Vagina (tissue), 2 donors: ENCODE results near the gene GLS2. TPM values are rescaled to one million over a fixed set of nuclear protein-coding genes. Genes with fewer than 3 reads are reported as not detected.
A peak's percentile ranks its signal among the peaks of the same experiment; 100 is the strongest.
"Not testable (repeated sequence)": the region's sequence is repeated elsewhere in the genome, so short reads cannot be mapped to it uniquely, and the experiment has no call there.

Experiments used
- DNase-seq, 2 donors: peaks; one replicate each; pipeline ENCODE4 v3.0.0-alpha.2; 2017; ENCODE audit errors: extremely low spot score in 2 of 2
- H3K27ac ChIP-seq: fragments of 200-600 bp; sonication (generic); one replicate; pipeline ENCODE4 v1.5.1; 2019
- H3K27me3 ChIP-seq: fragments of 200-600 bp; sonication (generic); one replicate; pipeline ENCODE4 v1.5.1; 2019
- H3K36me3 ChIP-seq, 2 donors: fragments of 200-600 bp; sonication (generic); one replicate each; pipeline ENCODE4 v1.5.1; 2017 to 2019
- H3K4me1 ChIP-seq: fragments of 200-600 bp; sonication (generic); one replicate; pipeline ENCODE4 v1.5.1; 2019
- H3K4me3 ChIP-seq, 2 donors: fragments of 200-600 bp; sonication (generic); 1 replicate in 1 of 2; 2 replicates in 1 of 2; pipeline ENCODE4 v1.5.1; 2016 to 2019
- H3K9me3 ChIP-seq: fragments of 200-600 bp; sonication (generic); one replicate; pipeline ENCODE4 v1.5.1; 2019
- CTCF ChIP-seq, 3 experiments: fragments of 450-650 bp in 2 of 3; fragments of 200-600 bp in 1 of 3; sonication (generic) in 1 of 3; IDR thresholded peaks; one replicate each; pipeline ENCODE4 v1.5.1; 2017 to 2019; ENCODE audit warnings: antibody characterized with exemption in 3 of 3, mild to moderate bottlenecking in 2 of 3, moderate library complexity in 2 of 3
- POLR2A ChIP-seq, 2 donors: fragments of 450-650 bp; IDR thresholded peaks; one replicate each; pipeline ENCODE4 v1.6.1; 2017; ENCODE audit warnings: antibody characterized with exemption in 2 of 2, mild to moderate bottlenecking in 2 of 2, moderate library complexity in 2 of 2
- POLR2AphosphoS5 ChIP-seq, 2 donors: sonication (generic); formaldehyde crosslinking; IDR thresholded peaks; one replicate each; pipeline ENCODE4 v1.9.0; 2017; ENCODE audit warnings: antibody characterized with exemption in 2 of 2, mild to moderate bottlenecking in 2 of 2, low read depth in 1 of 2; ENCODE audit not compliant: insufficient read depth in 1 of 2
- intact Hi-C: fragments of 100-400 bp; cut with DNase I; formaldehyde crosslinking; loops from one replicate; pipeline ENCODE4 v1.15.1; 2023
- total RNA-seq: library from RNA; depleted of rRNA; stranded (reverse); fragments of >200 nt; gene quantifications from one replicate; pipeline ENCODE4 v1.2.3, GENCODE V29; 2016

The GLS2 gene
- total RNA-seq, 1 donor from 2014 or later = 5.2 TPM

- H3K9me3 ChIP-seq = no peaks in the 10 kb centered on the region
- TF ChIP-seq POLR2AphosphoS5 (IDR thresholded peaks at IDR 0.05; ENCODE audit: insufficient read depth in 1 of 2, low read depth in 1 of 2) (no peak), POLR2A (IDR thresholded peaks at IDR 0.05) (no peak), CTCF (IDR thresholded peaks at IDR 0.05) (no peak)
- DNase-seq = no peak
- no peaks in the 10 kb centered on the region for H3K27me3 ChIP-seq
- H3K27ac ChIP-seq = no peak overlapping the region
- H3K4me3 ChIP-seq = no peak overlapping the region
- no peaks in the 10 kb centered on the region for H3K36me3 ChIP-seq
- intact Hi-C loops = no loop called here
- peaks cover 7% of the 10 kb centered on the region for H3K4me1 ChIP-seq
Measured at GRCh38 chr12:56450241-56450640, 37.7 kb downstream of the GLS2 start.

GRCh38 chr12:56449622-56449984 is 38.4 kb downstream of the GLS2 start:
- intact Hi-C loops = no loop called here
- Histone ChIP-seq H3K27ac (peak overlapping the region; percentile 84), H3K36me3 (no peaks in the 10 kb centered on the region), H3K27me3 (no peaks in the 10 kb centered on the region), H3K4me1 (peaks cover 7% of the 10 kb centered on the region), H3K4me3 (peak overlapping the region; percentile 61 to 78), H3K9me3 (no peaks in the 10 kb centered on the region)
- DNase-seq = no peak
- TF ChIP-seq POLR2A (IDR thresholded peaks at IDR 0.05) (no peak), POLR2AphosphoS5 (IDR thresholded peaks at IDR 0.05; ENCODE audit: insufficient read depth in 1 of 2, low read depth in 1 of 2) (no peak), CTCF (IDR thresholded peaks at IDR 0.05) (no peak)

GRCh38 chr12:56448860-56449621 is 38.9 kb downstream of the GLS2 start, which contains the start of gene TIMELESS:
TIMELESS (minus strand) TSS chr12:56449426; CDS start chr12:56434170, 15,256 bp downstream.
- Histone ChIP-seq H3K36me3 (no peaks in the 10 kb centered on the region), H3K27ac (peak within 1 kb of the TSS; percentile 84), H3K9me3 (no peaks in the 10 kb centered on the region), H3K4me3 (peak within 1 kb of the TSS; percentile 61 to 78), H3K27me3 (no peaks in the 10 kb centered on the region), H3K4me1 (peaks cover 7% of the 10 kb centered on the region)
- DNase-seq = peak in 1 of 2 donors; percentile 97
- intact Hi-C loops = no loop called here
- TF ChIP-seq POLR2AphosphoS5 (IDR thresholded peaks at IDR 0.05; ENCODE audit: insufficient read depth in 1 of 2, low read depth in 1 of 2) = peak; percentile 93 to 95
- TF ChIP-seq CTCF (IDR thresholded peaks at IDR 0.05) = peak in 1 of 3 experiments; percentile 4
- peak in 1 of 2 donors; percentile 38 for TF ChIP-seq POLR2A (IDR thresholded peaks at IDR 0.05)

- H3K4me1 ChIP-seq, DNase-seq, intact Hi-C loops, H3K27me3 ChIP-seq, H3K36me3 ChIP-seq, H3K4me3 ChIP-seq, H3K9me3 ChIP-seq, H3K27ac ChIP-seq: not testable (repeated sequence)
Measured at GRCh38 chr12:56443208-56443607, 44.8 kb downstream of the GLS2 start.

- TF ChIP-seq POLR2A (IDR thresholded peaks at IDR 0.05) = no peak
- TF ChIP-seq POLR2AphosphoS5 (IDR thresholded peaks at IDR 0.05; ENCODE audit: insufficient read depth in 1 of 2, low read depth in 1 of 2) = no peak
- no peak for TF ChIP-seq CTCF (IDR thresholded peaks at IDR 0.05)
- Histone ChIP-seq H3K9me3 (no peaks in the 10 kb centered on the region), H3K4me3 (no peak overlapping the region), H3K27me3 (no peaks in the 10 kb centered on the region), H3K27ac (no peak overlapping the region), H3K4me1 (no peaks in the 10 kb centered on the region), H3K36me3 (no peaks in the 10 kb centered on the region)
- no peak for DNase-seq
- intact Hi-C loops = no loop called here
Measured at GRCh38 chr12:56437430-56438176, 50.4 kb downstream of the GLS2 start.
